Ovary (tissue), 9 donors: ENCODE results near the gene CCDC187. TPM values are rescaled to one million over a fixed set of nuclear protein-coding genes. Genes with fewer than 3 reads are reported as not detected.

Experiments used
- DNase-seq, 5 donors: peaks; one replicate each; pipeline ENCODE4 v3.0.0-alpha.2; 2019 to 2020
- H3K27ac ChIP-seq, 2 donors: fragments of 200-600 bp; one replicate each; pipeline versions ENCODE4 v1.5.1 to v1.8.0; 2019 to 2022
- H3K27me3 ChIP-seq: fragments of 200-600 bp; one replicate; pipeline ENCODE4 v1.8.0; 2022
- H3K36me3 ChIP-seq: fragments of 200-600 bp; sonication (generic); one replicate; pipeline ENCODE4 v1.5.1; 2019
- H3K4me1 ChIP-seq: one replicate; pipeline ENCODE4 v1.8.1; 2013; ENCODE audit warnings: mild to moderate bottlenecking, moderate library complexity; ENCODE audit not compliant: insufficient read depth
- H3K4me3 ChIP-seq: fragments of 200-600 bp; sonication (generic); one replicate; pipeline ENCODE4 v1.5.1; 2017
- H3K9me3 ChIP-seq, 2 donors: fragments of 200-600 bp in 1 of 2; sonication (generic) in 1 of 2; one replicate each; pipeline versions ENCODE4 v1.5.1 to v1.8.1; 2013 to 2019; ENCODE audit warnings: mild to moderate bottlenecking in 1 of 2, moderate library complexity in 1 of 2
- EP300 ChIP-seq: sonication (generic); formaldehyde crosslinking; IDR thresholded peaks from one replicate; pipeline ENCODE4 v1.6.1; 2017; ENCODE audit warnings: antibody characterized with exemption
- POLR2A ChIP-seq: fragments of 450-650 bp; IDR thresholded peaks from one replicate; pipeline ENCODE4 v1.6.1; 2017; ENCODE audit warnings: antibody characterized with exemption, mild to moderate bottlenecking, moderate library complexity
- WGBS, 3 donors: extraction: QIAGEN DNeasy Blood & Tissue Kit in 1 of 3; methylation state at CpG; one replicate each; pipeline versions ENCODE4 v1.1.5 to v1.1.7; 2013 to 2017; 5-methylcytosine and 5-hydroxymethylcytosine counted together
- intact Hi-C, 4 donors: fragments of 100-400 bp; cut with DNase I; formaldehyde crosslinking; loops; one replicate each; pipeline versions ENCODE4 v1.11.0 to v1.15.1; 2022 to 2023
- polyA plus RNA-seq, 2 donors: library from polyadenylated mRNA; stranded (reverse); fragments of 200-250 nt in 1 of 2; fragments of 350-450 nt in 1 of 2; fragmentation: Illumina TruSeq in 1 of 2; extraction: RNeasy Lipid Tissue Mini Kit (QIAGEN cat#74804) in 1 of 2; gene quantifications; one replicate each; pipeline ENCODE4 v1.2.3, GENCODE V29; 2013 to 2014
- total RNA-seq, 7 donors: library from RNA; depleted of rRNA in 2 of 7; stranded (reverse); fragments of >200 nt in 2 of 7; fragmentation: NEBNext Ultra II Directional in 3 of 7; extraction: Animal tissue kit (Norgen Biotek cat#: 25700) in 3 of 7; gene quantifications; one replicate each; pipeline versions ENCODE4 v1.1.0 to v1.2.4, GENCODE V29; 2016 to 2023
- TF ChIP-seq, protein P1 (sequence below), 3 donors: fragments of 450-650 bp in 2 of 3; fragments of 200-600 bp in 1 of 3; IDR thresholded peaks; one replicate each; pipeline versions ENCODE4 v1.5.1 to v1.8.0; 2016 to 2022; ENCODE audit warnings: antibody characterized with exemption in 3 of 3, mild to moderate bottlenecking in 1 of 3
- donor health status: DM: no; HTN: no; CAD: no; lungs with moderate emphysema.
- donor health status: DM: no; HTN: no; CAD: no.
- donor health status: Bipolar disorder and iron deficiency.
- donor health status: DM: yes; HTN: yes; CAD: no.
- donor health status: DM: no; HTN: no; CAD: no.
- donor health status: DM: yes; HTN: yes; CAD: no.

CCDC187 gene
- total and polyA plus RNA-seq, 9 donors, result 0.02 to 15.7 (median 0.74) TPM; not detected in 1

DNA sequence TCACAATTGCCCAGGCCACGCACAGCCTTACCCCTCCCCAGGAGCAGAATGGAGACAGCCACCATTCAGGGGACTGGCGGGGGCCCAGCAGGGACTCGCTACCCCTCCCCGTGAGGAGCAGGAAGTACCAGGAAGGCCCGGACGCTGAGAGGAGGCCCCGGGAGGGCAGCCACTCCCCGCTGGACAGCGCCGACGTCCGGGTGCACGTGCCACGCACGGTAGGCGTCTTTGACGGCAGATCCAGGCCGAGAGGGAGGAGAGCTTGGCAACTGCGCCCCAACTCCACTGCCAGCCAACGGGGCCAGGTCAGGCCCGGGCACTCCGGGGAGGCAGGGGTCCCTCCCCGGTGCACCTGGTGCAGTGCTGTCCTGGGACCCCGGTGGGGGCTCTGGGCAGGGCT, 45.7 kb upstream of the CCDC187 start:
- Histone ChIP-seq H3K4me1 (peaks cover 3% of the 10 kb centered on the region), H3K27me3 (no peaks in the 10 kb centered on the region), H3K4me3 (no peak overlapping the region), H3K9me3 (no peaks in the 10 kb centered on the region), H3K27ac (no peak overlapping the region), H3K36me3 (no peaks in the 10 kb centered on the region)
- TF ChIP-seq, protein P1, sequence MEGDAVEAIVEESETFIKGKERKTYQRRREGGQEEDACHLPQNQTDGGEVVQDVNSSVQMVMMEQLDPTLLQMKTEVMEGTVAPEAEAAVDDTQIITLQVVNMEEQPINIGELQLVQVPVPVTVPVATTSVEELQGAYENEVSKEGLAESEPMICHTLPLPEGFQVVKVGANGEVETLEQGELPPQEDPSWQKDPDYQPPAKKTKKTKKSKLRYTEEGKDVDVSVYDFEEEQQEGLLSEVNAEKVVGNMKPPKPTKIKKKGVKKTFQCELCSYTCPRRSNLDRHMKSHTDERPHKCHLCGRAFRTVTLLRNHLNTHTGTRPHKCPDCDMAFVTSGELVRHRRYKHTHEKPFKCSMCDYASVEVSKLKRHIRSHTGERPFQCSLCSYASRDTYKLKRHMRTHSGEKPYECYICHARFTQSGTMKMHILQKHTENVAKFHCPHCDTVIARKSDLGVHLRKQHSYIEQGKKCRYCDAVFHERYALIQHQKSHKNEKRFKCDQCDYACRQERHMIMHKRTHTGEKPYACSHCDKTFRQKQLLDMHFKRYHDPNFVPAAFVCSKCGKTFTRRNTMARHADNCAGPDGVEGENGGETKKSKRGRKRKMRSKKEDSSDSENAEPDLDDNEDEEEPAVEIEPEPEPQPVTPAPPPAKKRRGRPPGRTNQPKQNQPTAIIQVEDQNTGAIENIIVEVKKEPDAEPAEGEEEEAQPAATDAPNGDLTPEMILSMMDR (IDR thresholded peaks at IDR 0.05), result no peak
- TF ChIP-seq POLR2A, result no peak
- TF ChIP-seq EP300, result no peak
- no peak for DNase-seq
- 77 to 94% (median 85%) methylated on average over 7 to 24 of the region's 24 CpGs for WGBS, 3 donors
- intact Hi-C loops, result no loop called here

DNA sequence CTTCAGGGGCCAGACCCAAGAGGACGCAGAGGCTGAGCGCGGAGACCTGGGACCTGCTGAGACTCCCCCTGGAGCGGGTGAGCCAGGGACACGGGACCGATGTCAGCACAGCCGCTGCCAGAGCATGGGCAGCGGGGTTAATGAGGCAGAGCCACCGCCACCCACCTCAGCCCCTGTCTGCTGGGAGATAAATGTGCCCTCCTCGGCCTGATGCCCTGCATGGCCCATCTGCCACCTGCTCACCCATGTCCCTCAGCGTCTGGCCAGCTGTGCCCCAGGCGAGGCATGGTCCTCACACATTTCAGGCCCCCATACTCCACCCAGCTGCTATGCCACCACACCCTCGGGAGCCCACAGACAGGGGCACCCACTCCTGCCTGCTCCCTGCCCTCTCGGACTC, 44.8 kb upstream of the CCDC187 start:
- intact Hi-C loops, result no loop called here
- H3K4me1 ChIP-seq, result peaks cover under 1% of the 10 kb centered on the region

DNA sequence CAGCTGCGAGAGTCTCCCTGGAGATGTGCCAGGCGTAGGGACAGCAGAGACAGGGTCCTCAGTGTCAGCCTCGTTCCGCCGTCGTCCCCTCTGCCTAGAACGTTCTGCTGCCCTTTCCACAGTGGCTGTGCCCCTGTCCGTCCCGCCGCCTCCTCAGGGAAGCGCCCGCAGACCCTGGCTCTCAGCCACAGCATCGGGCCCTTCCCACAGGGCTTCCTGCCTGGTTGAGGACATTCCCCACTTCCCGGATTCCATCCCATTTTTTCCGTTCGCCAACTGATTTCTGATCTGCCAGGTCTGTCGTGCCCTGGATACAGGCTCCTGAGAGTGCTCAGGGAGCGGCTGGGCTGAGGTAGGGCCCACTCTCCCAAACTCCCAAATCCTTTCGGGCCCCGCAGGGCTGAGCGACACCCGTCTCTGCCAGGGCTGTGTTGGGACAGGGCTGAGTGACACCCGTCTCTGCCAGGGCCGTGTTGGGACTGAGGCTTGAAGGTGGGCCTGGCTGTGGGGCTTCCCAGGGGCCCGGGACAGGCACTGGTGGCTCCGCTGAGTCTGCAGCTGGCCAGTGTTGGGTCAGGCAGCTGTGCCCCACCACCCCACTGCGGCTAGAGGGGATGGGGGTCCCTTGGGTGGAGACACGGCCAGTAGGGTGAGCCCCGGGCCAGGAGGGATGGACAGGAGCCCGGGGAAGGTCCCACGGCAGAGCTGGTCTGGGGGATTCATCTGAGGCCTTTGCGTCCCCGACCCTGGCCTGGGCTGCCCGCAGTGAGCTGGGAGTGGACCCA, 43.8 kb upstream of the CCDC187 start:
- Histone ChIP-seq H3K27ac (no peak overlapping the region), H3K9me3 (no peaks in the 10 kb centered on the region), H3K4me1 (peaks cover 2% of the 10 kb centered on the region), H3K4me3 (no peak overlapping the region), H3K36me3 (no peaks in the 10 kb centered on the region), H3K27me3 (no peaks in the 10 kb centered on the region)
- intact Hi-C loops, result no loop called here
- no peak for DNase-seq
- TF ChIP-seq POLR2A (no peak), EP300 (no peak)
- TF ChIP-seq, protein P1 (IDR thresholded peaks at IDR 0.05), result no peak
- 65 to 81% (median 80%) methylated on average over 34 of the region's 34 CpGs for WGBS, 3 donors

More for the DNA sequence above, 44.8 kb upstream of the CCDC187 start:
- TF ChIP-seq, protein P1 (IDR thresholded peaks at IDR 0.05), result no peak
- TF ChIP-seq POLR2A, result no peak
- no peak for TF ChIP-seq EP300
- no peaks in the 10 kb centered on the region for H3K9me3 ChIP-seq
- 84 to 91% (median 85%) methylated on average over 13 to 14 of the region's 14 CpGs for WGBS, 3 donors
- no peaks in the 10 kb centered on the region for H3K27me3 ChIP-seq
- DNase-seq, result no peak
- H3K27ac ChIP-seq, result no peak overlapping the region
- no peaks in the 10 kb centered on the region for H3K36me3 ChIP-seq
- no peak overlapping the region for H3K4me3 ChIP-seq

DNA sequence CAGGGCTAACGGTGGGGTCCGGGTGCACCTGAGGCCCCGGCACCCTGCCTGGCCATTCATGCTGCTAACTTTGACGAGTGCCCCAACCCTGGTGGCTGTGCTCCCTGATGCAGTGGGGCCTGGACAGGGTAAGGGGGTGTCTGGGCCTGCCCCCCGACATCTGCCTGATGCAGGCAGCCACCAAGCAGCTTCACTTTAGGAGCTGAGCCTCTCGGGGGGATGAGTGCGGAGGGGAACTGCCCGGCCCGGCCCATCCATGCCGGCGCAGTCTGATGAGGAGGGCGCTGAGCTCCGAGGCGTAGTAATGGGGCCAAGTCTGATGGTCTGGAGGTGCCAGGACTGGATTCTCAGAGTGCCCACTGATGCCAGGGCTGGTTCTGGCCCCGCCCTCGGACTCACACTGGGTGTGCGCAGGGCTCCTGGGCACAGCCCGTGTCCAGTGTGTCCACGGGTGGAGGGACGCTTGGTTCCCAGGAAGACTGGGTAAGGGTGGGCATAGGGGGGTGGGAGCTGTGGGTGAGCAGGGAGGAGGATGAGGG, 43.1 kb upstream of the CCDC187 start:
- DNase-seq, result no peak
- intact Hi-C loops, result no loop called here
- H3K27ac ChIP-seq, result no peak overlapping the region
- no peak overlapping the region for H3K4me3 ChIP-seq
- no peaks in the 10 kb centered on the region for H3K36me3 ChIP-seq
- TF ChIP-seq POLR2A (no peak), EP300 (no peak)
- TF ChIP-seq, protein P1 (IDR thresholded peaks at IDR 0.05), result no peak
- H3K27me3 ChIP-seq, result no peaks in the 10 kb centered on the region
- WGBS, 3 donors, result 81 to 85% (median 84%) methylated on average over 20 of the region's 20 CpGs
- H3K4me1 ChIP-seq, result peaks cover 3% of the 10 kb centered on the region
- H3K9me3 ChIP-seq, result no peaks in the 10 kb centered on the region
